GM06990 (cell line): ENCODE results near the gene SPATA31D1.

Experiments used
- DNase-seq: peaks from one replicate; pipeline ENCODE4 v3.0.0-alpha.2; 2011; ENCODE audit not compliant: insufficient read length; ENCODE audit errors: extremely low read depth
- H3K27me3 ChIP-seq: replicated peaks from 2 replicates; pipeline ENCODE4 v1.6.0; 2011; ENCODE audit warnings: low read length; ENCODE audit not compliant: control insufficient read depth, insufficient read depth
- H3K36me3 ChIP-seq: 2 replicates; pipeline ENCODE4 v1.5.1; 2011; ENCODE audit warnings: low read length; ENCODE audit not compliant: control insufficient read depth, insufficient read depth
- H3K4me3 ChIP-seq: replicated peaks from 2 replicates; pipeline ENCODE4 v1.5.1; 2011; ENCODE audit warnings: low read depth, mild to moderate bottlenecking, control low read depth, low read length
- TF ChIP-seq, protein P1 (sequence below): IDR thresholded peaks from 2 replicates; pipeline ENCODE4 v1.5.1; 2011; ENCODE audit warnings: low read length, control low read depth, mild to moderate bottlenecking, inconsistent platforms; ENCODE audit not compliant: insufficient read depth, poor library complexity, severe bottlenecking

SPATA31D1 gene

GRCh38 chr9:82038897-82039296 lies 50.3 kb downstream of the SPATA31D1 start:
- no peaks in the 10 kb centered on the region for H3K27me3 ChIP-seq
- TF ChIP-seq, protein P1, sequence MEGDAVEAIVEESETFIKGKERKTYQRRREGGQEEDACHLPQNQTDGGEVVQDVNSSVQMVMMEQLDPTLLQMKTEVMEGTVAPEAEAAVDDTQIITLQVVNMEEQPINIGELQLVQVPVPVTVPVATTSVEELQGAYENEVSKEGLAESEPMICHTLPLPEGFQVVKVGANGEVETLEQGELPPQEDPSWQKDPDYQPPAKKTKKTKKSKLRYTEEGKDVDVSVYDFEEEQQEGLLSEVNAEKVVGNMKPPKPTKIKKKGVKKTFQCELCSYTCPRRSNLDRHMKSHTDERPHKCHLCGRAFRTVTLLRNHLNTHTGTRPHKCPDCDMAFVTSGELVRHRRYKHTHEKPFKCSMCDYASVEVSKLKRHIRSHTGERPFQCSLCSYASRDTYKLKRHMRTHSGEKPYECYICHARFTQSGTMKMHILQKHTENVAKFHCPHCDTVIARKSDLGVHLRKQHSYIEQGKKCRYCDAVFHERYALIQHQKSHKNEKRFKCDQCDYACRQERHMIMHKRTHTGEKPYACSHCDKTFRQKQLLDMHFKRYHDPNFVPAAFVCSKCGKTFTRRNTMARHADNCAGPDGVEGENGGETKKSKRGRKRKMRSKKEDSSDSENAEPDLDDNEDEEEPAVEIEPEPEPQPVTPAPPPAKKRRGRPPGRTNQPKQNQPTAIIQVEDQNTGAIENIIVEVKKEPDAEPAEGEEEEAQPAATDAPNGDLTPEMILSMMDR = no peak
- H3K36me3 ChIP-seq = no peaks in the 10 kb centered on the region
- DNase-seq = no peak
- no peak overlapping the region for H3K4me3 ChIP-seq
